Measurements from ENCODE around the gene METTL2A. TPM values are rescaled to one million over a fixed set of nuclear protein-coding genes. Genes with fewer than 3 reads are reported as not detected.
"Not testable (repeated sequence)": the region's sequence is repeated elsewhere in the genome, so short reads cannot be mapped to it uniquely, and the experiment has no call there.

METTL2A gene
- 20.1 TPM for total RNA-seq

DNA sequence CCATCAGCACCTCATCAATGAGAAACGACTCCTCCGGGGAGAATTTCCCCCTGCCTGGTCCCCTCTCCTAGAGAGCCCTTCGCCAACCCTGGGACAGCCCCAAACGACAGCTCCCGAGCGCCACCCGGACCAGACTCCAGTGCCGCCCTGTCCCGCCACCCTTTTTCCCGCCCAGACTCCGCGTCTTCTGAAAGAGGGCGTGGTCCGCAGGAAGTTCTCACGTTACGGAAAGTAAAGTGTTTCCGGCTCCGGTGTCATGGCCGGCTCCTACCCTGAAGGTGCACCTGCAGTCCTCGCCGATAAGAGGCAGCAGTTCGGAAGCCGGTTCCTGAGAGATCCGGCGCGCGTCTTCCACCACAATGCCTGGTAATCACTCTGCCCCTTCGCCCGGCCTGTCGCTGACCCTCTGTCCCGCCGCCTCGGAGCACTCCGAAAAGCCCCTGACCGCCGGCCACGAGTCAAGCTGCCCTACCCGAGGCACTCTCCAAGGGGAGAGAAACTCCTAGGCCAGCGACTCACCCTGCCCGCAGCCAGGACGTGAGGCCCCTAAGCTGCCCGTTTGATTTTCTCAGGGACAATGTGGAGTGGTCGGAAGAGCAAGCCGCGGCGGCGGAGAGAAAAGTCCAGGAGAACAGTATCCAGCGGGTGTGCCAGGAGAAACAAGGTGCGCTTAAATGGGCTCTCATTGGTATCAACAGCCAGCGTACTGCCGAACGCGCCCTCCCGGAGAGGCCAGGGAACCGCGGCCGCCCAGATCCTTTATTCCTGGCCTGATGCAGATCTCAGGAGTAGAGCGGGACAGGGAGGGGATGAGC, at the start of gene METTL2A:
Gene METTL2A, plus strand, starts transcription at position 251 of the 815 bp plus-strand sequence. Its CDS starts 6 bp downstream, at position 257.
- peak; percentile 75 for DNase-seq

GRCh38 chr17:62380253-62380652, 43.4 kb upstream of the METTL2A start, which contains the start of gene EFCAB3:
Gene EFCAB3 (plus strand): TSS chr17:62380553. CDS start chr17:62382980, 2,427 bp downstream.
- no peak for DNase-seq

DNA sequence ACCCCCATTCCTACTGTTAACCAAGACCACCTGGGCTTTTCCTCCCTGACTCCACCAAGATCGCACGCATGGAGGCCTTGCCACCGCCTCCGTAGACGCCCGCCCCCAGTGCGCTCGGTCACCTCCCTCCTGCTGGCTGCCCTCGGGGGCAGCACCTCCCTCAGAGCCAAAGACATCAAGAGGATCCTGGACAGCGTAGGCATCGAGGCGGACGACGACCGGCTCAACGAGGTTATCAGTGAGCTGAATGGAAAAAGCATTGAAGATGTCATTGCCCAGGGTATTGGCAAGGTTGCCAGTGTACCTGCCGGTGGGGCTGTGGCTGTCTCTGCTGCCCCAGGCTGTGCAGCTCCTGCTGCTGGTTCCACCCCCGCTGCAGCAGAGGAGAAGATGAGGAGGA, 42.1 kb upstream of the METTL2A start:
- no peak for DNase-seq

DNA sequence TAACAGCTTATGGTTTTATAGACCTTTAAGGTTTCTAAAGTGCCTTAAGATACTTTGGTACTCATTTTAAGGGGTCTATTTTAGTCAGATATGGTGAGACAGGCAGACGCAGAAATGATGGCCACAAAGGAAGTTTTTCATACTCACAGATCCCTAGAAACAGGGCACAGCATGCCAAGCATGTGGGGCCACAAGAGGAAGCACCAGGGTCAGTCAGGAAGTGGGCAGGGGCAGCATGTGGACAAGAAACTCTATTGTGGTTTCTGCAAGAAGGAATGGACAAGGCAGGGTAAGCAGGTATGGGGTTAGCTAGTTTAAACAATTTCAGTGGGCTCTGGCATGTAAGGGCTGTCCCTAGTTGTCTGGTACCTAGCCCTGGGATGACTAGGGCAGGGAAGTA, 34.8 kb upstream of the METTL2A start:
- DNase-seq, result no peak

- no peak for DNase-seq
These were observed 30.8 kb upstream of the METTL2A start for GRCh38 chr17:62392908-62393307.

DNA sequence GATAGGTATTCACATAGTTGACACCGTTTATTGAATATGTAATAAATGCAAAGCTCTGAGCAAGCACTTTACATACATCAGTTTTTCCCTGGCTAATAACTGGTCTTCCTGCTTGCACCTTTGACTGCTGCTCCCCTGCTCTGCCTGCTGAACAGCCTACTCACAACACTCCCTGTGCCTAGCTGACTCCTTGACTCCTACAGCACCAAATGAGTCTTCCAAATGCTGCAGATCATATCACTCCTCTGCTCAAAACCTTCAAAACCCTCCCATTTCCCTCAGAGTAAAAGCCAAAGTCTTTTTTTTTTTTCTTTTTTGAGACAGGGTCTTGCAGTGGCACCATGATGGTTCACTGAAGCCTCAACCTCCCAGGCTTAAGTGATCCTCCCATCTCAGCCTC, 24.8 kb upstream of the METTL2A start:
- no peak for DNase-seq

- no peak for DNase-seq
These were observed 18.2 kb upstream of the METTL2A start for GRCh38 chr17:62405451-62405850.

GRCh38 chr17:62413090-62413489, 10.6 kb upstream of the METTL2A start:
- DNase-seq, result not testable (repeated sequence)

DNA sequence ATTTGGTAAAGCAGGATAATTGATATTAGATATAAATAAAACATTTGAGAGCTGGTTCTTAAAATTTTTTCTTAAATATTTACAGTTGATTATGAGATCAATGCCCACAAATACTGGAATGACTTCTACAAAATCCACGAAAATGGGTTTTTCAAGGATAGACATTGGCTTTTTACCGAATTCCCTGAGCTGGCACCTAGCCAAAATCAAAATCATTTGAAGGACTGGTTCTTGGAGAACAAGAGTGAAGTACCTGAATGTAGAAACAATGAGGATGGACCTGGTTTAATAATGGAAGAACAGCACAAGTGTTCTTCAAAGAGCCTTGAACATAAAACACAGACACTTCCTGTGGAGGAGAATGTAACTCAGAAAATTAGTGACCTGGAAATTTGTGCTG, 2.5 kb downstream of the METTL2A start:
- not testable (repeated sequence) for DNase-seq

- not testable (repeated sequence) for DNase-seq
These were observed 11.6 kb downstream of the METTL2A start for GRCh38 chr17:62435251-62435650.

DNA sequence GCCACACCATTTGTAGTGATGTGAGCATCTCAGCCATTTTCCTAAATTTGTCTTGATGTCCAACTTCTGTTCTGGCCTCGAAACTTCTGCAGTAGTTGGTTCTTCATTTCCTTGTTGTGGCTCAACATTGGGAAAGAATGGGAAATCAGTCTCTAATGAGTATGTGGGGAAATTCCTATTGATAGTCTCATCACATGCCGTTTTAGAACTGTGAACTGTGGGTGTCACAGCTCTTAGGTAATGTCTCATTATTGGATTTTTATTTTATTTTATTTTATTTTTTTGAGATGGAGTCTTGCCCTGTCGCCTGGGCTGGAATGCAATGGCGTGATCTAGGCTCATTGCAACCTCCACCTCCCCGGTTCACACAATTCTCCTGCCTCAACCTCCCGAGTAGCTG, 17.5 kb downstream of the METTL2A start:
- not testable (repeated sequence) for DNase-seq

- no peak for DNase-seq
These were observed 20.4 kb downstream of the METTL2A start for GRCh38 chr17:62444063-62444462.

GRCh38 chr17:62445791-62446190, 22.1 kb downstream of the METTL2A start:
- DNase-seq, result not testable (repeated sequence)

GRCh38 chr17:62452195-62452594, 28.5 kb downstream of the METTL2A start:
- not testable (repeated sequence) for DNase-seq

- not testable (repeated sequence) for DNase-seq
These were observed 29.3 kb downstream of the METTL2A start for GRCh38 chr17:62453041-62453440.

- not testable (repeated sequence) for DNase-seq
These were observed 30.0 kb downstream of the METTL2A start for GRCh38 chr17:62453656-62454055.

DNA sequence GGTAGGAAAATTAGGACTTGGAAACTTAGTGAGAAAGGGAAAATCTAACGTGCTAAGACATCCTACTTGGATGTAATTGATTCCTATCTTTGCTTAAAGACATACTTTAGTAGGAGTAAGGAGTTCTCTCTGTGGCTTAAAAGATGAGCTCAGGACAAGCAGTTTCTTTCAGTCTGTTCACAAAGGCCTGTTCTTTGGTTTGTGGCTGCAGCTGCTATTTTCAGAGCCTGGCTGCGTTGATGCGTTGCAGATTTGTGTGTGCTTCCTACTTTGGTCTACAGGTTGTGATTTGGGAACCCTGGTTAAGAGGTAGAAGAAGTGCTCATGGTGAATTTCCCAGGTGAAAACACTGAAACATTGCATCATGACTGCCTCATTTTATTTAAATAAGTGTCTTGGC, 30.4 kb downstream of the METTL2A start:
- not testable (repeated sequence) for DNase-seq

- DNase-seq, result no peak
These were observed 32.3 kb downstream of the METTL2A start for GRCh38 chr17:62456016-62456415.

DNA sequence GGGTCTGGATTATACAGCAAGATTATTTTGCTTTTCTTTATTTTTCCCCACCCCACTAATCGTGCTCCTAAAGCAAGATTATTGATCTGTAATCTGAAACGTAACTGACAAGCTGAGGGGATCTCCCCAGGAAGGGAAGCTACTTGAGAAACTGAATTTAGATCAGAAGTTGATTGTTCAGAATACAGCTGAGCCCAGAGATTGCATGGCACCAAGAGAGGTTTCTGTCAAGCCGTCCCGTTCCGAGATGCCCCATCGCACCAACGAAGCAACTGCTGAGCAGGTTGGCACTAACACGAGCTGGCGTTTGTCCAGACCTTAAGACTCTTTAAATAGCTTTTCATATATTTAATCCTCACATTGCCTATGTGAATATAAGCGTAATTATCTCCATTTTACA, 34.8 kb downstream of the METTL2A start:
- not testable (repeated sequence) for DNase-seq

GRCh38 chr17:62464422-62464821, 40.7 kb downstream of the METTL2A start:
- not testable (repeated sequence) for DNase-seq

DNA sequence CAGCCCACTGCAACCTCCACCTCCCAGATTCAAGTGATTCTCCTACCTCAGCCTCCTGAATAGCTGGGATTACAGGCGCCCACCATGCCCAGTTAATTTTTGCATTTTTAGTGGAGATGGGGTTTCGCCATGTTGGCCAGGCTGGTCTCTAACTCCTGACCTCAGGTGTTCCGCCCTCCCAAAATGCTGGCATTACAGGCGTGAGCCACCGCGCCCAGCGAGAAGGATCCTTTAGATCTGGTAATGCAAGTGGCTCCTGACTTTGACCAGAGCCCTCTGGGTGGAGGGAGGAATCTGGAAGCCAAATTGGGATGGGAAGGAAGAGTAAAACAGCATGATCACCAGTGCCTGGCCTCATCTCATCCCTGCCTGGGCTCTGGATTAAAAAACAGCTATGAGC, 41.6 kb downstream of the METTL2A start:
- not testable (repeated sequence) for DNase-seq

GRCh38 chr17:62470666-62471379, 47.1 kb downstream of the METTL2A start:
- DNase-seq, result not testable (repeated sequence)

DNA sequence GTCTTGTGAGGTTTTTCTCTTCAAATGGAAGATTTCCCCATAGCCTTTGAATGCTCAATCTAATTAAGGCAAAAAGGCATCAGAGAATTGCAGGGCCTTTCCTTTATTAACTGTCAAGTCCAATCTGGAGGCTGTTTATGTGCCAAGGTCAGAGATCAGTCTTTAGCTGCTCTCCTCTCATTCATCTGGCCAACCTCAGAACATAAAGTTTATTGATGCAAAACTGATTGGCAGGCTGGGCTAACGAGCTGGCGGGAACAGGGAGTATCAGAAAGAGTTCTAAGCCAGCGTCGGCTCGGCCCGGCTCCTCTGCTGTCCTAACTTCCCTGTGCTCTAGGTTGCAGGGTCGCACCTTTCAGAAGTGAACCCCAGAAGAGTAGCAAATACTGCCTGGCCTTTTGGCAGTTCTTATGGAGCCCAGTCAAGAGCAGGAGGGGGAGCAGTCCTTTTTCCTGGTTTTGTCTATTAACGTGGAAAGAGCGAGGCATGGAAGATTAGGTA, 47.7 kb downstream of the METTL2A start:
- not testable (repeated sequence) for DNase-seq

Data from skin of body (tissue), 2 donors.